Epidermal melanocyte (primary cell): ENCODE measurements around the gene LCP1.

Source experiments
- DNase-seq: peaks from one replicate; pipeline ENCODE4 v3.0.0; 2011; ENCODE audit warnings: low spot score; ENCODE audit not compliant: insufficient read length

Gene LCP1

DNA sequence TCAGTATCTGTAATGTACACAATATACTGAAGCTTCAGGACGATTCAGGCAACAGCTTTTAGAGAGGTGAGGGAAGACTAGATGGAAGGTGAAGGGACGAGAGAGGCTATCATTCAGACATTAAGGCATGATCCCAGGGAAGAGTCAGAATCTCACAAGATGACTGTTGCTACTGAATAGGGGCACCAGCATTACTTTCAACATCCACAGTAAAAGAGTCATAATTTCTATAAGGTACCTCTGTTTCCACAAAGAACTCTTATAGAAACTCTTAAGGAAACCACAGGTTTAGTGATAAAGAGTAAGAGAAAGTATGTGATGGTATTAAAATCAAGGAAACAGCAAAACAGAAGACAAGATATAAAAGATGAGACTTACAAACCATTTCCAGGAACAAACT, 23.0 kb downstream of the LCP1 start:
- no peak for DNase-seq

DNA sequence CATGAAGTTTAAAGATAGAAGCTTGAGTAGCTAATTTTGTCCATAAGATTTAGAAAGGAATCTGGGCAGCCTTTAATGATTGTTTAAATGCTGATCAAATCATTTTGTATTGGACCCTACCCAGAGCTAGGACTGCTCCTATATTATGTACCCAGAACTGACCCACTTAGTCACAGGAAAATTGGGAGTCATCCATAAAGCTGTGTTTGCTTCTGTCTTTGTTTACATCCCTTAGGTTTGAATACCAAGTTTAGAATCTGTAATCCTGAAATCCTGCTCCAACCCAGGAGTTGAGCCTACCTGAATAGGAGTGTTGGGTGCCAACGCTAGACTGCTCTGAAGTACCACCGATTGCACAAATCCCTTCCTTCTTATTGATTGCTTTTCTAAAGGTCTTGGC, 23.8 kb downstream of the LCP1 start:
- DNase-seq: no peak

DNA sequence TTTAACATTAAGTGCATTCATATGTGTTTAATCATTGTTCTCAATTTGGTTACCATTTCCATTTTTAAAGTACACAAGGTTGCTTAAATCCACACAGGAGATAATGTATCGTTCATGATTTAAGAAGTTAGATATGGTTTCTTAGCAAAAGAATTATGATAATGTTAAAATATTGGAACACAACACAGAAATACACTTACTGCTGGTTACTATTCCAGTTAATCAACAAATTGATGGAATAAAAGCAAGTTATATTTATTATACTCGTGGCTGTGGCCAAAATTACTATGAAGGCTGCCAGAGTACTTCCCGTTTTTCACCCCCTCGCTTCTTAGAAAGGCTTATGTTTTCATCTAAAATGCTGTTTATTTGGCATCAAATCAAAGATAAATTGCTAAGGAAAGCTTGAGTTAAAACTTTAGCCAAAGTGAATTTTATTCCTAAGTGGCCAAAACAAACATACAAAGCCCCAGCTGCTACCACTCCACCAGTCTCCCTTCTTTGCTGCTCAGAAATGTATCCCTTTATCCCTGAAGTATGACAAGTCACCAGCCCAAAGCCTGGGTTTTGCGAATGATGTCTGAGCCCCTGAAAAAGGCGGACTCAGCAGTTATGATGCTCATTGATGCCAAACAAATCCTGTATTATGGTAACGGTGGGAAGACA, 27.7 kb downstream of the LCP1 start:
- no peak for DNase-seq

DNA sequence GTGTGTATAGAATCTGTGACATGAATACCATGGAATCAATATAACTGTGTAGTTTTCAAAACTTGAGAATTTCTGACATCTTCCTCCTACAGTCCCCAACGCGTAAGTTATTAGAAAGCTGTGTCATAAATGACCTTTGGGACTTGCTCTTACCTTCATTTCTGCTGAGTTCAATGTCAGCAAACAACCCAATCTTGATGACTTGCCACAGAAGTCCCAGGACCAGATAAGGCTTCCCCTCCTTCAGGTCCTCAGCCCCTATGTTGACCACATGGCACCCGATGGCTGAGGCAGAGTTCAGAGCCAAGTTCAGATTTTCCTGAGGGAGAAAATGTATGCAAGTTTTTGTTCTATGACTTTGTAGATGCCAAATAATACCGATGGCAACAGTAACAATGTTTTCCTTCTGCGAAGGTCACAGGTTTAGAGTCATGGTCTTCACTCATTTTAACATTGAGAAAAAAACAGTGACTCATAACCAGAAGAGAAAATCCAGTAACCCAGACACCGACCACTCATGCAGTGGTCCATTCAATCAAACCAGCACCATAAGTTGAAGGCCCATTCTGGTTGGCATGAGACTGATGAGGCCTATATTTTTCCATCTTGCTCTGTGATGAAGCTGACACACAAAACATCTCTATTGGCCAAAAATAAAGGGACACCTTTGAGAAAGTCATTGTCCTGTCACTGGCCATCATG, 29.2 kb downstream of the LCP1 start:
- no peak for DNase-seq

DNA sequence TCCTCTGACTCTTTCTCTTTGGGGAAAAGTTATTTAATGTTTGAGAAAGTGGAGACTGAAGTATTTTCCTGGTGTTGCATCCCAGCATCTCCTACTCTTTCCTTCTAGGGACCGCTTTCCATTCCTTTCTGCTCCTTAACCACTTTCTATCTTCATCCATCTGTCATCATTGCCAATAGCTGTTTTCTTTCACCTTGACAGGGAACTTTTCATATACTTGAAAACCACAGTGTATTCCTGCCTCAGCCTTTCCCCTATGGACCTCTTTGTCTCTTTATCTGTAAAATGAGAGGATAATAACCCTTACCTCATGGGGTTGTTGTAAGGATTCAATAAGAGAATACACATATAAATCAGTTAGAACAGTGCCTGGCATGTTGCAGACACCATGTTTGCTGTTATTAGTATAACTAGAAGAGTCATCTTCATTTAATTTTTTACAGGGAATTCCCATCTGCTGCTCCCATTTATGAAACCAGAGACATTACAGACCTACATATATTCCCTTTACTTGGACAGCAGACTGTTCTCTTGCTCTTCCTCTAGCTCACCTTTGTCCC, 31.8 kb downstream of the LCP1 start:
- no peak for DNase-seq

DNA sequence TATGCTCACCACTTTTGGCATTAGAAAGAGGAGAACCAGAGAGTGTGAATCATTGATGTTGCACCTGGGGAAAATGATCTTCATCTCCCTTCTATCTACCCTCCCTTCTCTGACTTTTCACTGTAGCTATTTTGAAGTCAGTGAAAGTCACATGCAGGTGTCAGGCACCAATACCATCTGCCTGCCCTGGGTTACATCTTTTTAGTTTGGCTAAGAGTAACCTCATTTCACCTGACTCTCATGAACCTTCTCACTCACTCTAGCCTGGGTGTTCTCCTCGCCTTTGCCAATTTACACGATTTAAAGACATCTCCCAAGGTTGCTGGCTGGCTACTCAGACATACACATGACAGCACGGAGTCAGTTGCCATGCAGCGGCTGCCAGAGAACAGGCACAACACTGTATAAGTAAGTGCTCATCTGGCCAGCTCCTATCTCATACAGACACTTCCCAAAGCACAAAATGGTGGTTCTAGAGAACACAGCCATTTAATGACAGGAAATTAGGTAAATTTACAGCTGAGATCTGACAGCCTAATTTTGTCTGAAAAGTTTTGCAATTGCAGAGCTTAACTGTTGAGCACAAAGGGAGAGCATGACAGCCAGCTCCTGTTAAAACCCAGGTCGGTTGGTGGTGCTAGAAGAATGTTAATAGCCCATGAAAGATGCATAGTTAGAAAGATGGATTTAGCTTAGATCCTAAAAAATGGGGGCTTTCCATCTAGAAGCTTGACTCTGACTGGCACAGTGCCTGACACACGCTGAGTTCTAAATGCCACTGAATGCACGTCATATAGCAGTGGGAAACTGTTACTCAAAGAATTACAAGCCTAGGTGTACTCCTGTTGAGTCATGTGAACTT, 32.5 kb downstream of the LCP1 start:
- DNase-seq: no peak

DNA sequence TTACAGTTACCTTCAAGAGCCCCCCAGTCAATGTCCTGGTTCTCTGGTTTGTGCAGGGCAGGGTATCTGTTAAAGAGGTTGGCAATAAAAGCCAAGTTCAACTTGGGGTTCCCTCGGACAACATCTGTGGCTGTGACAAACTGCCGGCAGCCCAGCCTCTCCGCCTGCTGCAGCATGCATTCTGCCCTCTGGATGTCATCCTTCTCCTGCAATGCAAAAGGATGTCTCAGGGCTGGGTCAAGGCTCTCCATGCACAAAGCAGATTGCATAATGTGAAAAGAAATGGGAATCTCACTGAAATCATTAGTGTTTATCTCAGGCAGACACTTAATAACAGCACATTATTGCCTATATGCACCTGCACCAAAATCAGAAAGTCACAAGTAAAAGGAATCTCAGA, 35.1 kb downstream of the LCP1 start:
- DNase-seq: no peak

DNA sequence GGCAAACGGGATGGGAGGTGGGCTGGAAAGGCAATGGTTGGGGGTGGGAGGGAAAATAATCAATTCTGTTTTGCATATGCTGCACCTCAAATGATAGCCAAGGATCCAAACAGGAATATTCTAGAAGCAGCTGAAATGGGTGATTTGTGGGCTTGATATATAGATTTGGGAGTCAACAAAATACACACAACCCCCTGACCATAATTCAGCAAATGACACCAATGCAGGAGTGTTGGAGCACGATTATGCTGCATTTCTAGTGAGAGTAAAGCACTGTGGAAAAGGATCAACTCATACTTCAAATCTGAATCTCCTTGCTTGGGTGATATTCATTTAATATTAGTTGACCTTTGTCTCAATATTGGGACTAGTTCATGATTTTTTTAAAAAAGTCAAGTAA, 36.0 kb downstream of the LCP1 start:
- DNase-seq: no peak

DNA sequence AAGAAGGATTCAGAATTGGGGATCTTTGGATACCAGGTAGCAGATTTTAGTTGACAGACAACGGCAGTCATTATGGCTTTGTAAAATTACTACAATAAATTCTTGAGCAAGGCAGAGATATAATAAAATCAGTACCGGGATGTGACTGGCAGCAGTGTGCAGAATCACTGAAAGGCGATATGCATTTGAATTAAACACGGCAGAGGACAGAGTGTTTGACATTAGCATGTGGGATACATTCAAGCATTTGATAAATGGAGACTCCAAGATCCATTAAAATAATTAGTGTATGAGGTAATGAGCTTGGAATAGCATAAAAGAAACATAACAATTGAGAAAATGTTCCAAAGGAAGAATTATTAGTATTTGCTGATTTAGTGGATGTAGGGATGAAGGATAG, 36.8 kb downstream of the LCP1 start:
- no peak for DNase-seq

DNA sequence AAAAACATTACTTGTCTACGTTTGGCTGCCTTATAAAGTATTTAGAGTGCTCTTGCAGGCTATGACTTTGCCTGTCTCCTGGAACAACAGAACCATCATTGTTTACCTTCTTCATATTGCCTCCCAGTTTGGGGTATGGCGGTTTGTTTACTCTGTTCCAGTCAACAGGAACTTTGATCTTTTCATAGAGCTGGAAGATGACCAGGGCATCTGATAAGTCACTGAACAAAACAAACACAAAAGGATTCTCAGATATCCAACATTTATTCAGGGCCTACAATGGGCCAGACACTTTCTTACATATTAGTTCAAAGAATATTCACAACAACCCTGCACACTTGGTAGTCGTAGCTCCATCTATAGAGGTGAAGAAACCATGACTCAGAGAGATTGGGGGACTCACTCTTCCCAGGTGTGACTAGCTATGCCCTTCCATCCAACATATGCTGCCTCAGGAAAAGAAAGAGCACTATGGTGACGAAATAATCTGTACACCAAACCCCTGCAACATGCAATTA, 38.7 kb downstream of the LCP1 start:
- no peak for DNase-seq

DNA sequence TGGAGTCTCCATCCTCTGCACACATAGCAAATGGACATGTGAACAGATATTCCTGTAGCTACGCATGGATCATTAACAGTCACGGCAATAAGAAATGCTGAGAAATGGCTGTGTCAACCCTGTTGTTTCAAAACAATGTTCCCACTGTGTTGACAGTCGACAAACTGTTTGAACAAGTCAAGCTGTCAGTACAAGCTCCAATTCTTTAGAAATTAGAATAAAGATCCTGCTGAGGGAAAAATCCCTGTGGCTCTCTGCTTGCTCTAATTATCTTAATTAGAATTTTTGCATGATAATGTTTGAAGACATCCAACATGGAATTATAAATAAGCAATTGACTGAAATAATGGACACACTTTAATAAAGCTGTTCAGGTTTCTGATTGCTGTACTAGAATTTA, 39.2 kb downstream of the LCP1 start:
- no peak for DNase-seq

DNA sequence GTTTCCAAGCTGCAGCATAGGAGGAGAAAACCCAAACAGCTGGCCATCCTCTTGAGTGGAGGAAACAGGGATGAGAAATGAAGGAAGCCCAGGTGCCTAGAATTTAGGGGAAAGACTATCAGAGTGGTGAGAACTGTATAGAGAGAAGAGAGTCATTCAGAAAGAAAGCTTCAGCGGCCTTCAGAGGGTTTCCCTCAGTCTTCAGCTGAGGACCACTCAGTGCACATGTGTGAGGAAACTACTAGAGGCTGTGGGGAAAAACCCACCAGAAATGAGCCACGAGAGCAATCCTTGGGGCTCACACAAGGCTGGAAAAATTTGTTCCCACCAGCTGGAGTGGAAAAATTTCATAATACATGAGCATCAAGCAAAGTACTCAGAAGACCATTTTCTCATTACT, 41.9 kb downstream of the LCP1 start:
- DNase-seq: no peak

DNA sequence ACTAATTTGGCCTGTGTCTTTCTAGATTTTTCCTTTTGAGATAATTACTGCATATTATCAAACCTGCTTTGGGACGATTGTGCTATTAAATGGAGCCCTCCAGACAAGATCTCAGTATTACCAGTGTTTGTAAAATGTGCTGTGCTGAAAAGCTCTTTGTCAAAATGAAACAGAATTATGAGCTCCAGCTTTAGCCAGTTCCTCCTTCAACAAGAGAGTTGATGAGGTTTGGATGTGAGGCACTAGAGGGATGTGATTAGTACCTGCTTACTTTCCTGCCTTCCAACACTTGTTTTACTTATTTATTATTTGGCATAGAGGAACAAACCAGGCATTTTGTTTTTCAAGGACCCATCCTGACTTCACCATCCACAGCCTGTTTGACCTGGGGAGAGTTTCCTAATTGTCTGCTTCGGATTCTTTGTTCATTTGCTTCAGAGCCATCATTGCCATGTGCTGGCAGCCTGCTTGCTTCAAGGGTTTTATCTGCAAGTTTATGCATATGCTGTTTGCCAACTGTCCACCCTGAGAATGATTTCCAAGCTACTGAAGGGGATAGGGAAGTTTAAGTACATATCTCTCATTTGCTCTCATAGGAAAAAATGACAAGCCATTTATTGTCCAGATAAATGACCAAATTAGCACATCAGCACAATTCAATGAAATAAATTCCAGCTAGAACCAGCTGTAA, 44.2 kb downstream of the LCP1 start:
- DNase-seq: no peak

DNA sequence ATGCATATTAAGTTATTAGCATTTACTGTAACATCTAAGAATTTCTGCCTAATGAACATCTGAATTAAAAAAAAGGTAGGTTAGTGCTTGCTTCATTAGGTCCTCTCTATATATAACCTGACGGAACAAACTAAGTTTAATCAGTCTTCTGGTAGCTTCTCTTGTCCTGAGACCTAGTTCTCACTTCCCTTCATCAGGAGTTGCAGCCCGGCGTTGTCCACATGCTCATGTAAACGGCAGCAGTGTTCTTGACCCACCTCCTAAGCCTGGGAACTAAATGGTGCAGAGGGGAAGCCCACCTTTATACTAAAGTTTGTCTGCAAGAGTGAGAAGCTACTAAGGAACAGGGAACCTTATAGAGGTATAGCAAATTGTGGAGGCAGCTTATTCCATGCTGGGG, 45.3 kb downstream of the LCP1 start:
- no peak for DNase-seq

DNA sequence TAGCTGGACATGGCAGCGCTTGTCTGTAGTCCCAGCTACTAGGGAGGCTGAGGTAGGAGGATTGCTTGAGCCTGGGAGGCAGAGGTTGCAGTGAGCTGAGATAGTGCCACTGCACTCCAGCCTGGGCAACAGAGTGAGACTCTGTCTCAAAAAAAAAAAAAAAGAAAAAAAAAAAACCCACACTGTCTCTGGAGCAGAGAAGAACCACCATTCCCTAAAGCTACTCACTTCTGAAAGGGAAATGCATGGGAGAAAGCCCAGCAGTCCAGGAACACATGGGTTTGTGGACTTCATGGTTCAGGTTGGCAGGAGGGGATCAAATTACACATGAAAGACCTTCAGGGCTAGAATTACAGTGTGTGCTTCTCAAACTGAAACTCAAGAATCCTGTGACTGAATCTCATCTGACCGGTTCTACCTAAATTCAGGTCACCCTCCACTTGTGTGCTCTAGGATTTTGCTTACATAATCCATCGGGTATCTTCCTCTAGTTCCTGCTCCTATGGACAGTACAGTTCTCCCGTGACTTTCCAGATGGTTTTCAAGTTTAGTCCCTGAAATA, 46.9 kb downstream of the LCP1 start:
- DNase-seq: no peak

DNA sequence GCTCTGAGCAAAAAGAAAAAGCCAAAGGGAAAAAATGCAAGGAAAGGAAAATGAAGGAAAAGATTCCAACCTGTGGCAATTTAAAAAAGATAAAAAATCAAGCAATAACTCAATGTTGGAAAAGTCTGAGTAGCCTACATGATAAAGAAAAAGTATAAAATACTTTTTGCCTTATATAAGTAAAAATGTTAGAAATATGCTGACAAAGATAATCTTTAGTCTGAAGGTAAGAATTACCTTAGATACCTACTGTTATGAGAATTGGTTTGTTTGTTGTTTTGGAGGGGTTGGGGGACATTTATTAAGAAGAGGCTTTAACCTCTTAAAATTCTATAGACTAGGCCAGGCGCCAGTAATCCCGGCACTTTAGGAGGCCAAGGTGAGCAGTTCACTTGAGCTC, 47.5 kb downstream of the LCP1 start:
- no peak for DNase-seq

DNA sequence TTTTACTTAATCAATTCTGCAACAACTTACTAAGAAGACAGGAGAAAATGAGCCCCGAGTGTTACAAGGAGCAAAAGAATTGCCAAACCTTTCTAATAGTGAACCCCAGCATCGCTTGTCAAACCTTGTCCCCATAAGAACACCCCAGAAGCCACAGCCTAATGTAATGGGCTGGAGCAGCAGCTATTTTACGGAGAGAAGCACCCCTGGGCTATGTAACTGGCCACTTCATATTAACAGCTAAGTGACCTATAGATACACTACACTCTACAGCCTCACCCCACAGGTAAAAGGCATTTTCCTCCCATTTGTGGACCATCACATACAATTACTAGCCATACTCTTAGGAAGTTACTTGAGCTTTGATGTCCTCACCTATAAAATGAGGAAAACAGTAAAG, 49.9 kb downstream of the LCP1 start:
- no peak for DNase-seq

DNA sequence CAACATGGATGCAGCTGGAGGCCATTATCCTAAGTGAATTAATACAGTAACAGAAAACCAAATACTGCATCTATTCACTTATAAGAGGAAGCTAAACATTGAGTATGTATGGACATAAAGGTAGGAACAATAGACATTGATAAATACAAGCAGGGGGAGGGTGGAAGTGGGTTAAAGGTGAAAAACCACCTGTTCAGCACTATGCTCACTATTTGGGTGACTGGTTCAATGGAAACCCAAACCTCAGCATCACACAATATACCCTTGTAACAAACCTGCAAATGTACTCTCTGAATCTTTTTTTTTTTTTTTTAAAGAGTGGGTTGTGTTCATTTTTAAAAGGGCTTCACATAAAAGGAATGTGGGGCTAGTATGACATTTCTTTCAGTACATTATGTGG, 50.3 kb downstream of the LCP1 start:
- no peak for DNase-seq

DNA sequence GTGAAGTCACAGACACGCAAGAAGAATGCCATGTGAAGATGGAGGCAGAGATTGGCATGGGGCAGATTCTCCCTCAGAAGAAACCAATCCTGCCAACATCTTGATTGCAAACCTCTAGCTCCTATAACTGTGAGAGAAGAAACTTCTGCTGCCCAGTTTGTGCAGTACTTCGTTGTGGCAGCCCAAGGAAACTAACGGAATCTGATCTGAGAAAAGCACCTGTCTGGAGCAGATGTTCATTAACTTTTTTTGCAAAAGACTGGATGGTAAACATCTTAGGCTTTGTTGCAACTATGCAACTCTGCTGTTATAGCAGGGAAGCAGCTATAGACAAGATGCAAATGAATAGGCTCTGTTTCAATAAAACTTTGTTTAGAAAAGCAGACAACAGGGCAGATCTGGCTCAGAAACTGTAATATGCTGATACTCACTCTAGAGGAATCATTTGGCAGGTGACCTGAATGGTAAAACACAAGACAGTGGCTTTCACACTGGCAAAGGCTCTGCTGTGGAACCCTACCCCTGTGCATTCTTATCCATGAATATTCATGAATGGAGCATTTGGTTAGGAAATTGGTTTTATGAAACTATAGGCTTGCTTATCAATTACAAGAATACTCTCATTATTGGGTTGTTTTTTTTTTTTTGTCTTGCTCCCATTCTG, 51.9 kb downstream of the LCP1 start:
- DNase-seq: no peak

DNA sequence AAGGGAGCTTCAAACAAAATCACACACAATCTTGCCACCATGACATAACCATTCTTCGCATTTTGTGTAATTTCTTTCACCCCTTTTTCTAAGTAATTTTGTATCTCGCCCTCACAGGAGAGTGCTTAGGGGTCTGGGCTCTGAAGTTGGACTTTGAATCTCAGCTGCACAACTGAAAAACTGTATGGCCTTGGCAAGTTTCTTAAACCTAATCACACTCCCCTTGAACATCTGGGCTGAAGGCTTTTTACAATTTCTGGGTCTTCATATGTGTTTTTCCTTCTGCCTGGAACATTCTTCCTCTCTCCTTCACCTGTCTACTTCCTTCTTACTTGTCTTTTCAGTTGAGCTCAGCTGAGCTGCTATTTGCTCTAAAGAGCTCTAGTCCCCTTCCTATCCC, 52.9 kb downstream of the LCP1 start:
- no peak for DNase-seq
